CD14-positive monocyte (primary cell): ENCODE results near the gene GPATCH2. TPM values are rescaled to one million over a fixed set of nuclear protein-coding genes. Genes with fewer than 3 reads are reported as not detected.

Source experiments
- DNase-seq, 3 donors: peaks; one replicate each; pipeline ENCODE4 v3.0.0-alpha.2; 2011 to 2022
- H2AFZ ChIP-seq: 2 replicates; pipeline ENCODE4 v1.6.0; 2012; ENCODE audit warnings: mild to moderate bottlenecking, low read depth, low read length, inconsistent platforms; ENCODE audit not compliant: insufficient read depth, poor library complexity, severe bottlenecking
- H3K27ac ChIP-seq, 2 donors: 1 replicate in 1 of 2; 2 replicates in 1 of 2; pipeline ENCODE4 v1.5.1; 2012 to 2013; ENCODE audit warnings: low read length in 2 of 2, control low read depth in 1 of 2, inconsistent platforms in 1 of 2, low read depth in 1 of 2, mild to moderate bottlenecking in 1 of 2
- H3K27me3 ChIP-seq, 2 donors: one replicate each; pipeline versions ENCODE4 v1.6.0 to v1.6.1; 2011 to 2013; ENCODE audit warnings: low read length in 2 of 2; ENCODE audit not compliant: control insufficient read depth in 2 of 2, insufficient read depth in 2 of 2
- H3K36me3 ChIP-seq, 2 donors: replicated peaks in 1 of 2; 1 replicate in 1 of 2; 2 replicates in 1 of 2; pipeline versions ENCODE4 v1.5.1 to v1.6.1; 2012 to 2013; ENCODE audit warnings: low read length in 2 of 2, control low read depth in 1 of 2, inconsistent platforms in 1 of 2, mild to moderate bottlenecking in 1 of 2; ENCODE audit not compliant: insufficient read depth in 2 of 2, control insufficient read depth in 1 of 2
- H3K4me1 ChIP-seq, 2 donors: 1 replicate in 1 of 2; 2 replicates in 1 of 2; pipeline versions ENCODE4 v1.5.1 to v1.6.1; 2012 to 2013; ENCODE audit warnings: low read length in 2 of 2, control low read depth in 1 of 2, inconsistent platforms in 1 of 2, mild to moderate bottlenecking in 1 of 2, moderate library complexity in 1 of 2; ENCODE audit not compliant: insufficient read depth in 2 of 2, control insufficient read depth in 1 of 2
- H3K4me2 ChIP-seq: replicated peaks from 2 replicates; pipeline ENCODE3; 2012; ENCODE audit warnings: low read length, moderate library complexity, mild to moderate bottlenecking; ENCODE audit not compliant: poor library complexity, severe bottlenecking; ENCODE audit errors: extremely low read depth
- H3K4me3 ChIP-seq, 3 experiments: fragments of 200-600 bp in 1 of 3; sonication (generic) in 1 of 3; replicated peaks in 1 of 3; 1 replicate in 2 of 3; 2 replicates in 1 of 3; pipeline ENCODE4 v1.5.1; 2011 to 2013; ENCODE audit warnings: low read length in 3 of 3, mild to moderate bottlenecking in 3 of 3, control low read depth in 2 of 3, low read depth in 2 of 3, inconsistent platforms in 1 of 3, moderate library complexity in 1 of 3
- H3K79me2 ChIP-seq: 2 replicates; pipeline ENCODE4 v1.6.0; 2012; ENCODE audit warnings: mild to moderate bottlenecking, control low read depth, inconsistent platforms, low read length, moderate library complexity; ENCODE audit not compliant: insufficient read depth
- H3K9ac ChIP-seq: 2 replicates; pipeline ENCODE4 v1.6.0; 2017; ENCODE audit warnings: low read length, mild to moderate bottlenecking; ENCODE audit not compliant: insufficient read depth, poor library complexity, severe bottlenecking
- H3K9me3 ChIP-seq, 2 donors: replicated peaks in 1 of 2; 1 replicate in 1 of 2; 2 replicates in 1 of 2; pipeline versions ENCODE4 v1.5.1 to v1.6.1; 2012 to 2013; ENCODE audit warnings: low read length in 2 of 2, control low read depth in 1 of 2; ENCODE audit not compliant: control insufficient read depth in 1 of 2, insufficient read depth in 1 of 2
- H4K20me1 ChIP-seq: 2 replicates; pipeline ENCODE4 v1.6.0; 2012; ENCODE audit warnings: mild to moderate bottlenecking, low read length, control low read depth, moderate library complexity; ENCODE audit not compliant: insufficient read depth
- H3K27ac Mint-ChIP-seq, 7 donors: one replicate each; pipeline ENCODE4 v1.8.0; 2020; ENCODE audit warnings: mild to moderate bottlenecking in 7 of 7, mixed read lengths in 7 of 7, moderate library complexity in 6 of 7, inconsistent platforms in 2 of 7
- H3K27me3 Mint-ChIP-seq, 3 donors: one replicate each; pipeline ENCODE4 v1.8.0; 2021 to 2022; ENCODE audit warnings: low read depth in 3 of 3, mild to moderate bottlenecking in 3 of 3, mixed read lengths in 3 of 3, moderate library complexity in 3 of 3, inconsistent platforms in 1 of 3
- H3K36me3 Mint-ChIP-seq, 2 donors: one replicate each; pipeline ENCODE4 v1.8.0; 2020; ENCODE audit warnings: mixed read lengths in 2 of 2, inconsistent platforms in 1 of 2, mild to moderate bottlenecking in 1 of 2
- H3K4me1 Mint-ChIP-seq: one replicate; pipeline ENCODE4 v1.8.0; 2020; ENCODE audit warnings: mild to moderate bottlenecking, mixed read lengths
- H3K4me3 Mint-ChIP-seq, 2 donors: one replicate each; pipeline ENCODE4 v1.8.0; 2020; ENCODE audit warnings: mild to moderate bottlenecking in 2 of 2, mixed read lengths in 2 of 2, moderate library complexity in 1 of 2
- H3K9me3 Mint-ChIP-seq, 7 donors: one replicate each; pipeline ENCODE4 v1.8.0; 2020 to 2022; ENCODE audit warnings: mixed read lengths in 7 of 7, mild to moderate bottlenecking in 6 of 7, moderate library complexity in 6 of 7, inconsistent platforms in 2 of 7
- WGBS: methylation state at CpG from one replicate; pipeline ENCODE4 v1.1.5; 2013; ENCODE audit warnings: missing lambda C conversion rate; ENCODE audit not compliant: insufficient coverage; 5-methylcytosine and 5-hydroxymethylcytosine counted together
- intact Hi-C, 2 donors: fragments of 100-400 bp; cut with micrococcal nuclease; formaldehyde crosslinking; loops; one replicate each; pipeline versions ENCODE4 v1.15.0 to v1.15.1; 2023
- polyA plus RNA-seq, 3 donors: library from polyadenylated mRNA; depleted of rRNA in 1 of 3; unstranded in 2 of 3; stranded (reverse) in 1 of 3; fragments of 300-500 nt in 2 of 3; fragments of >200 nt in 1 of 3; fragmentation: Illumina TruSeq in 2 of 3; gene quantifications; 1 replicate in 2 of 3; 2 replicates in 1 of 3; pipeline ENCODE4 v1.2.3, GENCODE V29; 2012 to 2021
- TF ChIP-seq, protein P1 (sequence below): fragments of 200-600 bp; IDR thresholded peaks from one replicate; pipeline ENCODE4 v1.8.0; 2022; ENCODE audit warnings: antibody characterized with exemption, mild to moderate bottlenecking

GPATCH2 gene
- polyA plus RNA-seq, 3 donors, result 1.8 to 3.4 (median 1.9) TPM

DNA sequence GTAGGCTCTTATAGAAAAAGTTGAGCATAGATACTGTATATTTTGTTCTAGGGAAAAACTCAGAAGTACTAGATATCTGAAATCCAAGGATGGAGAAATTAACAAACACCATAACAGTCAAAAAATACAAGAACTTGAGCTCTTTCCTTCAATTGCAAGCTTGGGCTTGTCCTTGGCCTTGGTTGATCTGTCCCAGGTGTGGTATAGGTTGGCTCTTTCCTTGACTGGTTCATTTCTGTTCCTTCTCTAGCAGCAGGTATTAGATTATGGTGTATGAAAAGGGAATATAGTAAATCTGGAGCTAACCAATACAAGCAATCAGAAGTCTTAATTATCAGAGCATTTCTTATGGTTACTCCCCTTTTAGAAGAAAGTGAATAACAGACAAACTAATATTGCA lies 198.6 kb downstream of the GPATCH2 start:
- H3K27ac Mint-ChIP-seq, result no peak overlapping the region
- no peak for DNase-seq
- Histone ChIP-seq H4K20me1 (no peaks in the 10 kb centered on the region), H2AFZ (no peak overlapping the region), H3K9ac (no peak overlapping the region), H3K4me2 (no peak overlapping the region), H3K79me2 (no peaks in the 10 kb centered on the region), H3K4me1 (no peaks in the 10 kb centered on the region), H3K36me3 (no peaks in the 10 kb centered on the region), H3K4me3 (no peak overlapping the region), H3K27me3 (no peaks in the 10 kb centered on the region), H3K9me3 (peaks cover 0 to 5% of the 10 kb centered on the region in 2 donors), H3K27ac (no peak overlapping the region)
- no peak overlapping the region for H3K4me3 Mint-ChIP-seq
- TF ChIP-seq, protein P1, sequence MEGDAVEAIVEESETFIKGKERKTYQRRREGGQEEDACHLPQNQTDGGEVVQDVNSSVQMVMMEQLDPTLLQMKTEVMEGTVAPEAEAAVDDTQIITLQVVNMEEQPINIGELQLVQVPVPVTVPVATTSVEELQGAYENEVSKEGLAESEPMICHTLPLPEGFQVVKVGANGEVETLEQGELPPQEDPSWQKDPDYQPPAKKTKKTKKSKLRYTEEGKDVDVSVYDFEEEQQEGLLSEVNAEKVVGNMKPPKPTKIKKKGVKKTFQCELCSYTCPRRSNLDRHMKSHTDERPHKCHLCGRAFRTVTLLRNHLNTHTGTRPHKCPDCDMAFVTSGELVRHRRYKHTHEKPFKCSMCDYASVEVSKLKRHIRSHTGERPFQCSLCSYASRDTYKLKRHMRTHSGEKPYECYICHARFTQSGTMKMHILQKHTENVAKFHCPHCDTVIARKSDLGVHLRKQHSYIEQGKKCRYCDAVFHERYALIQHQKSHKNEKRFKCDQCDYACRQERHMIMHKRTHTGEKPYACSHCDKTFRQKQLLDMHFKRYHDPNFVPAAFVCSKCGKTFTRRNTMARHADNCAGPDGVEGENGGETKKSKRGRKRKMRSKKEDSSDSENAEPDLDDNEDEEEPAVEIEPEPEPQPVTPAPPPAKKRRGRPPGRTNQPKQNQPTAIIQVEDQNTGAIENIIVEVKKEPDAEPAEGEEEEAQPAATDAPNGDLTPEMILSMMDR, result no peak
- H3K27me3 Mint-ChIP-seq, result no peaks in the 10 kb centered on the region
- intact Hi-C loops, result no loop called here
- no peaks in the 10 kb centered on the region for H3K4me1 Mint-ChIP-seq
- H3K9me3 Mint-ChIP-seq, result peaks cover 0 to 8% (median 4%) of the 10 kb centered on the region in 7 donors
- peaks cover 7 to 11% of the 10 kb centered on the region in 2 donors for H3K36me3 Mint-ChIP-seq

DNA sequence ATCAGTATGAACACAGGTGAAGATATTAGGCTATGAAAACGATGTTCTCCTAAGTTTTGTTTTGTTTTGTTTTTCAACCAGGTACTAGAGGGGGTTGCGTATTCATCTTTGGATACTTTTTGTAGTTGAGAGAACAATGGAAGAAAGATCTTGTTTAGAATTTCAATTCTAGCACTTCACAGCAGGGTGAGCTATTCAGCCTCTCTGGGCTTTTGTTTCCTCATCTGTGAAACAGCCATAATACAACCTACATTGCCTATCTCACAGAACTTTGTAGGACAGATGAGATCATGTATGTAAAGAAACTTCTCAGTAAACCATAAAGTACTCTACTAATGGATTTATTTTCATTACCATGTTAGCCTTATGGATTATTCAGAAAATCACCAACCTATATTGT lies 199.5 kb downstream of the GPATCH2 start:
- H3K79me2 ChIP-seq, result no peaks in the 10 kb centered on the region
- no peaks in the 10 kb centered on the region for H3K27me3 Mint-ChIP-seq
- no peak overlapping the region for H3K9ac ChIP-seq
- no peaks in the 10 kb centered on the region for H3K4me1 ChIP-seq
- 80% methylated on average over 1 of the region's 2 CpGs for WGBS
- H2AFZ ChIP-seq, result no peak overlapping the region
- H3K4me1 Mint-ChIP-seq, result no peaks in the 10 kb centered on the region
- DNase-seq, result no peak
- no peak overlapping the region for H3K27ac ChIP-seq
- H3K27me3 ChIP-seq, result no peaks in the 10 kb centered on the region
- peaks cover 0 to 4% (median 0%) of the 10 kb centered on the region in 7 donors for H3K9me3 Mint-ChIP-seq
- TF ChIP-seq, protein P1, result no peak
- intact Hi-C loops, result no loop called here
- no peaks in the 10 kb centered on the region for H4K20me1 ChIP-seq
- H3K27ac Mint-ChIP-seq, result no peak overlapping the region
- H3K4me2 ChIP-seq, result no peak overlapping the region
- no peaks in the 10 kb centered on the region for H3K9me3 ChIP-seq
- peaks cover 3 to 6% of the 10 kb centered on the region in 2 donors for H3K36me3 Mint-ChIP-seq
- no peak overlapping the region for H3K4me3 Mint-ChIP-seq
- H3K36me3 ChIP-seq, result no peaks in the 10 kb centered on the region
- no peak overlapping the region for H3K4me3 ChIP-seq
